Testis (tissue), 3 donors: ENCODE results near the gene TBX1. TPM values are rescaled to one million over a fixed set of nuclear protein-coding genes. Genes with fewer than 3 reads are reported as not detected.

Source experiments
- DNase-seq: peaks from one replicate; pipeline ENCODE4 v3.0.0-alpha.2; 2019
- H3K27ac ChIP-seq, 2 donors: fragments of 200-600 bp; sonication (generic); one replicate each; pipeline ENCODE4 v1.5.1; 2019
- H3K27me3 ChIP-seq: fragments of 200-600 bp; sonication (generic); one replicate; pipeline ENCODE4 v1.5.1; 2019
- H3K36me3 ChIP-seq: fragments of 200-600 bp; sonication (generic); one replicate; pipeline ENCODE4 v1.5.1; 2017; ENCODE audit warnings: low read depth; ENCODE audit errors: missing control alignments
- H3K4me1 ChIP-seq: fragments of 200-600 bp; sonication (generic); one replicate; pipeline ENCODE4 v1.5.1; 2019
- H3K4me3 ChIP-seq, 2 donors: fragments of 200-600 bp; sonication (generic); one replicate each; pipeline ENCODE4 v1.5.1; 2017 to 2019
- H3K9me3 ChIP-seq: fragments of 200-600 bp; sonication (generic); one replicate; pipeline ENCODE4 v1.5.1; 2017
- POLR2A ChIP-seq: fragments of 450-650 bp; IDR thresholded peaks from one replicate; pipeline ENCODE4 v1.6.1; 2017; ENCODE audit warnings: antibody characterized with exemption, mild to moderate bottlenecking, moderate library complexity
- WGBS, 2 donors: methylation state at CpG; one replicate each; pipeline ENCODE4 v1.1.5; 2018; 5-methylcytosine and 5-hydroxymethylcytosine counted together
- intact Hi-C: fragments of 100-400 bp; cut with DNase I; formaldehyde crosslinking; loops from one replicate; pipeline ENCODE4 v1.15.1; 2023; ENCODE audit warnings: low total_unique reads
- polyA plus RNA-seq: library from polyadenylated mRNA; stranded (reverse); fragments of 350-450 nt; fragmentation: Illumina TruSeq; extraction: RNeasy Lipid Tissue Mini Kit (QIAGEN cat#74804); gene quantifications from one replicate; pipeline ENCODE4 v1.2.3, GENCODE V29; 2014; ENCODE audit warnings: low read depth, low replicate concordance; ENCODE audit not compliant: insufficient read depth
- total RNA-seq, 2 donors: library from RNA; depleted of rRNA; stranded (reverse); fragments of >200 nt; gene quantifications; one replicate each; pipeline ENCODE4 v1.2.3, GENCODE V29; 2016
- TF ChIP-seq, protein P1 (sequence below), 3 experiments: fragments of 450-650 bp in 2 of 3; fragments of 200-600 bp in 1 of 3; sonication (generic) in 1 of 3; IDR thresholded peaks; one replicate each; pipeline ENCODE4 v1.5.1; 2016 to 2019; ENCODE audit warnings: antibody characterized with exemption in 3 of 3, mild to moderate bottlenecking in 2 of 3, moderate library complexity in 1 of 3

TBX1 gene
- total and polyA plus RNA-seq, 3 donors from 2014 or later, result 18.1 to 43.4 (median 23.3) TPM

DNA sequence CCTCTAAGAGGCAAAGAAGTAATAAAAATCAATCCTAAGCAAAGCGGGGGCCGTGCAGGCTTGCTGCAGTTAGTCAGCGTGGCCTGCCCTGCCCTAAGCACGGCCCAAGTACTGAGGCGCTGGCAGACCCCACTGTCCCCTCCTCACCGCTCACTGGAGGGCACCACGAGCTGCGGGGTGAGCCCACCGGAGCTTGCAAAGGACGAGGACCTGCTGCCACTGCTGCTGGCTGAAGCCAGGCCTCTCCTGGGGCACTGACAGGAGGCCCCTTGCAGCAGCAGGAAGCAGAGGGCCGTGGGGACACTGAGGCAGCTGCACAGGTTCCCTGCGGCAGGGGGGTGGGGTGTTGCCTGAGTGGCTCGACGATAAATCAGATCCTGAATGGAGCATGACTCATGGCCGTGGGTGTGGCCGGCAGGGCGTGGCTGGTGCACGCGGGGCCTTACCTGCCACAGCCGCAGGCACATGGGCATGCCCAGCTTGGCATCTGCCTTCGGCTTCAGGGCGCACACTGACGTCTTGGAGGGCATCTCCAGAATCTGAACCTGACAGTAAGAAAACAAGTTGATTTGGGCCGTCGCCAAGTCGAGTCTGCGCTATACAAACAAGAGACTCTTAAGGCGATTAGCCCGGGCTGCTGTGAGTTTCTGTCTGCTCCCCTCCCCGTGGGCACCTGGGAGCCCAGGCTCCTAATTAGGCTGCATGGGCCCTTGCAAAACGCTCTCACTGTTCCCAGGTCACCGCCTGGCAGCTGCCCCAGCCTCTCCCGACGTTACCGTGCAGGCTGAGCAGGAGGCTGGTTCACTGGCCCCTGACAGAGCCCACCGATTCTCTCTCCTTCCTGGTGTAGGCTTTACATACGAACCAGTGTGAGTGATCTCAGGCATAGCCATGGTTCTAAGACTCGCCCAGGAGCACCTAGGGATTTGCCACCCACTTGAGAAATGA, 45.9 kb downstream of the TBX1 start:
- no peak for DNase-seq
- H3K27ac ChIP-seq, result no peak overlapping the region
- no peaks in the 10 kb centered on the region for H3K27me3 ChIP-seq
- intact Hi-C loops, result no loop called here
- WGBS, 2 donors, result 82 to 90% methylated on average over 14 to 36 of the region's 38 CpGs
- H3K36me3 ChIP-seq, result no peaks in the 10 kb centered on the region
- H3K4me3 ChIP-seq, result no peak overlapping the region
- TF ChIP-seq, protein P1, sequence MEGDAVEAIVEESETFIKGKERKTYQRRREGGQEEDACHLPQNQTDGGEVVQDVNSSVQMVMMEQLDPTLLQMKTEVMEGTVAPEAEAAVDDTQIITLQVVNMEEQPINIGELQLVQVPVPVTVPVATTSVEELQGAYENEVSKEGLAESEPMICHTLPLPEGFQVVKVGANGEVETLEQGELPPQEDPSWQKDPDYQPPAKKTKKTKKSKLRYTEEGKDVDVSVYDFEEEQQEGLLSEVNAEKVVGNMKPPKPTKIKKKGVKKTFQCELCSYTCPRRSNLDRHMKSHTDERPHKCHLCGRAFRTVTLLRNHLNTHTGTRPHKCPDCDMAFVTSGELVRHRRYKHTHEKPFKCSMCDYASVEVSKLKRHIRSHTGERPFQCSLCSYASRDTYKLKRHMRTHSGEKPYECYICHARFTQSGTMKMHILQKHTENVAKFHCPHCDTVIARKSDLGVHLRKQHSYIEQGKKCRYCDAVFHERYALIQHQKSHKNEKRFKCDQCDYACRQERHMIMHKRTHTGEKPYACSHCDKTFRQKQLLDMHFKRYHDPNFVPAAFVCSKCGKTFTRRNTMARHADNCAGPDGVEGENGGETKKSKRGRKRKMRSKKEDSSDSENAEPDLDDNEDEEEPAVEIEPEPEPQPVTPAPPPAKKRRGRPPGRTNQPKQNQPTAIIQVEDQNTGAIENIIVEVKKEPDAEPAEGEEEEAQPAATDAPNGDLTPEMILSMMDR (IDR thresholded peaks at IDR 0.05), result no peak
- TF ChIP-seq POLR2A, result no peak
- H3K9me3 ChIP-seq, result no peaks in the 10 kb centered on the region
- H3K4me1 ChIP-seq, result peaks cover 17% of the 10 kb centered on the region

DNA sequence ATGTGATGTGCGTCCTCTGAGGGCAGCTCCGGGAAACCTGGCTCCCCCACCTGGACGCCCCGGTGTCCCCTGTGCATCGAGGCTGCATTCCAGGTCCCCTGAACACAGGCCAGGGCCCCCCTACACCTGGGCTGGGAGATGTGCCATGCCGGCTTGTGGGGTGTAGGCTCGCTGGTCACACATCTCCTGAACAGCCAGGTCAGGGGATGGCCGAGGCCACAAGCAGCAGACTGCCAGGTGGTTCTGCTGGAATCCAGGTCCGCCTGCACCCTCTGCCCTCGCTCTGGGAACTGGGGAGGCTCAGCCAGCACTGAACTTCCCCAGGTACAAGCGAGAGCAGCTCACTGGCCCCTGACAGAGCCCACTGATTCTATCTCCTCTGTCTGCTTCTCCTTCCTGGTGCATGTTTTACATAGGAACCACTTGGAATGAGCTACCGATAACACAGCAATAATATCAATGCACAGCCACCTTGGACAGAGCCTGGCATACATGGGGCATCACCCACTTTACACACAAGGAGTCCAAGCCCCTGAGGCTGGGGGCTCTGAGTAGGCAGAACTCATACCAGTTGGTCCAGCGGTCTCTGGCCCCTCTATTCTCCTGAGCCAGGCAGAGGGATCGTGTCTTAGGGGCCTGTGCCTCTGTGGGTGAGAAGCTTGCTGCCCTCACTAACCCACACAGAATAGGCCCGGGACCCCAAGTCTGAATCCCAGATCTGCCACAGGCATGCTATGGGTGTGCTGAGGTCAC, 46.8 kb downstream of the TBX1 start:
- DNase-seq, result no peak
- Histone ChIP-seq H3K4me1 (peaks cover 26% of the 10 kb centered on the region), H3K36me3 (no peaks in the 10 kb centered on the region), H3K27ac (no peak overlapping the region), H3K27me3 (no peaks in the 10 kb centered on the region), H3K9me3 (no peaks in the 10 kb centered on the region), H3K4me3 (no peak overlapping the region)
- TF ChIP-seq POLR2A, result no peak
- TF ChIP-seq, protein P1 (IDR thresholded peaks at IDR 0.05), result no peak
- intact Hi-C loops, result no loop called here
- 95 to 96% methylated on average over 7 to 15 of the region's 15 CpGs for WGBS, 2 donors

DNA sequence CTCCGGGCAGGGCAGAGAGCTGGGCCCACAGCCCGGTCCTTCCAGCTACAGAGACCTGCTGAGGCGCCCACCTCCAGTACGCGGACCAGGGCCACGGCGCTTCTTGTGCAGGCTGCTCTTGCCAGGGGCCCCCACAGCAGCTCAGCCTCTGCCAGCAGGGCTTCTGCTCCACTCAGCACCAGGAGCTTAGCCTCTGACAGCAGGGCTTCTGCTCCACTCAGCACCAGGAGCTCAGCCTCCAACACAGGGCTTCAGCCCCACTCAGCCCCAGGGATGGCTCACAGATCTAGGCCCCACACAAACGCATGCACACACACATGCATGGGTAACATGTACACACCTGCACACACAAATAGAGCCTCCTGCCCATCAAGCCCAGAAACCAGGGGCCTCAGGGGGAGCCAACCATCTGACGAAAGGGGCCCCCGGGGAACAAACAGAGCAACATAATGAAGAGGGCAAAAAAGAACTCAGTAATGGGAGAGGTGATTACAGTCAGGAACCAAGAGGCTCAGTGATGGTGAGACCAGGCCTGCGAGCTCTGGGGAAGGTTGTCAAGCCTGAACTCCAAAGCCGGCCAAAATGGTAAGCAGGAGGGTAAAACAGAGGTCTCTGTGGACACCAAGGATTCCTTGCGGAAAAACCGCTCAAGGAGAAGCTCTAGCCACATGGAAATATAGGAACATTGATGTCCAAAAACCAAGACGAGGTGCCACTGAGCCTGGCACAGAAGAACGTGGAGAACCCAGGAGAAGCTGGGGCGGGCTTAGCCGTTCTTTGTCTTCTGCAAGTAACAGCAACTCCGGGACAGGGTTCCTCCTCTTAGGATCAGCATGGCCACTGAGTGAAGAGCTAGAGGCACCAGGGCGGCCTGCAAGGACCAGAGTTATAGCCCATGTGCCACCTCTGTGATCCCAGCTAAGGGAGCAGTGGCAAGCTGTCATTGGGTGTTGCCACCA, 47.6 kb downstream of the TBX1 start:
- DNase-seq, result no peak
- TF ChIP-seq, protein P1 (IDR thresholded peaks at IDR 0.05), result no peak
- TF ChIP-seq POLR2A, result no peak
- intact Hi-C loops, result no loop called here
- Histone ChIP-seq H3K36me3 (no peaks in the 10 kb centered on the region), H3K27ac (no peak overlapping the region), H3K9me3 (no peaks in the 10 kb centered on the region), H3K4me1 (peaks cover 28% of the 10 kb centered on the region), H3K27me3 (no peaks in the 10 kb centered on the region), H3K4me3 (no peak overlapping the region)
- 92 to 96% methylated on average over 9 to 20 of the region's 20 CpGs for WGBS, 2 donors

DNA sequence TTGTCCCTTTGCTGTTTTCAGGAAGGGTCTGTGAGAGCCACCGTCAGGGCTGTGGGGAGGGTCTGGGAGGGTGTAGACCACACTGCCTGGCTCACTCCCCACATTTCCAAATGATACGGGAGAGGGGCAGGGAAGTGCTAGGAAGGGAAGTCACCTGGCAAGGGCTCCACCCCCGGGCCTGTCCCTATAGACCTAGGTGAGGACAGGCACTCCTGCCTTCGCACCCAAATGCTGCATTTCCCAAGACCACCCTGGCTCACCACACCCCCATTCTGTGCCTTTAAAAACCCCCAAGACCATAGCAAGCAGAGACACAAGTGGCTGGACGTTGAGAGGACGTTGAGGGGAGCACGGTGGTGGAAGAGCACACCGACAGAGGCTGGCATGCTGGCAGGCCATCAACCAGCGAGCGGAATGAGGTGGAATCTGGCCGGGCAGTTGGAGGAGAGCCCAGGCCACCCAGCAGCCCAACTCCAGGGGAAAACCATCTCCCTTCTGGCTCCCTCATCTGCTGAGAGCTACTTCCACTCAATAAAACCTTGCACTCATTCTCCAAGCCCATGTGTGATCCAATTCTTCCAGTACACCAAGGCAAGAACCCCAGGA, 48.4 kb downstream of the TBX1 start:
- TF ChIP-seq POLR2A, result no peak
- TF ChIP-seq, protein P1 (IDR thresholded peaks at IDR 0.05), result no peak
- intact Hi-C loops, result no loop called here
- Histone ChIP-seq H3K27me3 (no peaks in the 10 kb centered on the region), H3K4me1 (peaks cover 28% of the 10 kb centered on the region), H3K9me3 (no peaks in the 10 kb centered on the region), H3K36me3 (no peaks in the 10 kb centered on the region), H3K4me3 (no peak overlapping the region), H3K27ac (no peak overlapping the region)
- WGBS, 2 donors, result 75 to 82% methylated on average over 8 to 11 of the region's 11 CpGs
- DNase-seq, result no peak
